ENCODE results near the gene MSANTD4.

GRCh38 chr11:106049727-106050476, 27.9 kb upstream of the MSANTD4 start:
- no peak for TF ChIP-seq CTCF (IDR thresholded peaks at IDR 0.05)
- TF ChIP-seq RAD21 (IDR thresholded peaks at IDR 0.05; ENCODE audit: low read length): no peak
- no peak for TF ChIP-seq EP300 (IDR thresholded peaks at IDR 0.05; ENCODE audit: borderline replicate concordance in 1 of 2, low read depth in 1 of 2, low read length in 1 of 2)
- no peak for TF ChIP-seq GABPA (IDR thresholded peaks at IDR 0.05; ENCODE audit: low read depth)
- TF ChIP-seq, protein P1, sequence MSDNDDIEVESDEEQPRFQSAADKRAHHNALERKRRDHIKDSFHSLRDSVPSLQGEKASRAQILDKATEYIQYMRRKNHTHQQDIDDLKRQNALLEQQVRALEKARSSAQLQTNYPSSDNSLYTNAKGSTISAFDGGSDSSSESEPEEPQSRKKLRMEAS (IDR thresholded peaks at IDR 0.05; ENCODE audit: low read depth): no peak
- TF ChIP-seq NFIC (IDR thresholded peaks at IDR 0.05; ENCODE audit: borderline replicate concordance): no peak
- no peak for TF ChIP-seq SIN3A (IDR thresholded peaks at IDR 0.05; ENCODE audit: borderline replicate concordance, low read depth, low read length)
- TF ChIP-seq TAF1 (IDR thresholded peaks at IDR 0.05; ENCODE audit: borderline replicate concordance, low read depth, low read length): no peak
- no peak for TF ChIP-seq FOSL2 (IDR thresholded peaks at IDR 0.05; ENCODE audit: borderline replicate concordance, low read depth)

Data from SK-N-SH (cell line).